AG09319 (cell line): ENCODE data around the gene GPR17.

Source experiments
- DNase-seq: peaks from one replicate; pipeline ENCODE4 v3.0.0-alpha.2; 2010; ENCODE audit warnings: low read depth; ENCODE audit errors: extremely low read depth
- CTCF ChIP-seq: IDR thresholded peaks from 2 replicates; pipeline ENCODE4 v1.5.1; 2011; ENCODE audit warnings: low read depth, mild to moderate bottlenecking, inconsistent platforms, low read length, moderate library complexity

Gene GPR17

GRCh38 chr2:127664895-127665225 is 18.9 kb downstream of the GPR17 start:
- no peak for TF ChIP-seq CTCF
- DNase-seq, result no peak

- DNase-seq, result no peak
- no peak for TF ChIP-seq CTCF
These were observed 19.4 kb downstream of the GPR17 start for GRCh38 chr2:127665267-127665893.

- peak; percentile 10 for DNase-seq
- TF ChIP-seq CTCF, result no peak
These were observed 23.1 kb downstream of the GPR17 start for GRCh38 chr2:127669056-127669455.

- TF ChIP-seq CTCF, result no peak
- DNase-seq, result no peak
These were observed 24.4 kb downstream of the GPR17 start for GRCh38 chr2:127670055-127670956.

- no peak for TF ChIP-seq CTCF
- no peak for DNase-seq
These were observed 25.0 kb downstream of the GPR17 start for GRCh38 chr2:127670957-127671290.

GRCh38 chr2:127671557-127672302 is 25.8 kb downstream of the GPR17 start:
- no peak for DNase-seq
- TF ChIP-seq CTCF, result no peak
